Transverse colon (tissue), 4 donors: ENCODE data around the gene GKAP1.

ENCODE experiments used
- POLR2A ChIP-seq: fragments of 450-650 bp; IDR thresholded peaks from one replicate; pipeline ENCODE4 v1.6.1; 2016; ENCODE audit warnings: antibody characterized with exemption, mild to moderate bottlenecking, moderate library complexity
- POLR2AphosphoS5 ChIP-seq, 3 donors: sonication (generic); formaldehyde crosslinking; IDR thresholded peaks; one replicate each; pipeline ENCODE4 v1.6.1; 2016; ENCODE audit warnings: antibody characterized with exemption in 3 of 3
- TF ChIP-seq, protein P1 (sequence below), 5 experiments: fragments of 200-600 bp in 3 of 5; fragments of 450-650 bp in 2 of 5; sonication (generic) in 3 of 5; IDR thresholded peaks; 1 replicate in 2 of 5; 2 replicates in 3 of 5; pipeline ENCODE4 v1.5.1; 2016 to 2017; ENCODE audit warnings: antibody characterized with exemption in 5 of 5, inconsistent platforms in 3 of 5, mild to moderate bottlenecking in 2 of 5, moderate library complexity in 1 of 5

DNA sequence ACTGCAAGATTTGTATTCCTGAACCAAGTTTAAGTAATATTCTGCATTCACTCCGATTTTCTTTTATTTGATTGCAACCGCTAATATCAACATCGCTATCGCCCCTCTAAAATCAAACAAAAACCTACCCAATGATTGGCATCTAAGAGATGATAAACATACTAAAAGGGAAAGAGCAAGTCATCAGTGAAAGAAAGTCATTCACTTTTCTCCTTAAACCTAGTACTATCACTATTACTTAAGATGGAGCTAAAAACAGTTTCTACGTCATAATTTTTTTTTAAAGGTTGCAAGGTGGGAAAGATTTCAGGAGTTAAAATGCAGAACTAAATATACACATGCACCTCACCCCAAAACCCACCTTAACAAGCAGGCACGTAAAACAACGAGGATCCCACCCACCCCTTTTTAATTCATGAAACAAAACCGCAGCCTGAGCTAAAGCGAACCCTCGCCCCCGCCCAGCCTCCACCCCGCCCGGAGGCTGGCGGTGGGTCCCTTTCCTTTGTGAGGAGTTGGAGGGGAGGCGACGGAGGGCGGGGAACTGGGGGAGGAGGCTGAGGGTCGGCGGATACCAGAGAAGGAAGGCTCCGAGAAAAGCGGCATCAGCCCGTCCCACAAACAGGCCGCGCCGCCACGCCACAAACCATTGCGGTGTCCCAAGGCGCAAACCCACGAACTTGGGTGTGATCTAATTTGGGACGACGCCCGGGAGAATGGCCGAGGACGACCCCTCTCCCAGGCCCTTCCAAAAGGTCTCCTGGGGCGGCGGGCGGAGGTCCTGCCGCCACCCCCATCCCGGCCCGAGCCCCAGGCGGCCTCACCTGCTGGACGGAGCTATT is 110.7 kb downstream of the GKAP1 start:
- TF ChIP-seq, protein P1, sequence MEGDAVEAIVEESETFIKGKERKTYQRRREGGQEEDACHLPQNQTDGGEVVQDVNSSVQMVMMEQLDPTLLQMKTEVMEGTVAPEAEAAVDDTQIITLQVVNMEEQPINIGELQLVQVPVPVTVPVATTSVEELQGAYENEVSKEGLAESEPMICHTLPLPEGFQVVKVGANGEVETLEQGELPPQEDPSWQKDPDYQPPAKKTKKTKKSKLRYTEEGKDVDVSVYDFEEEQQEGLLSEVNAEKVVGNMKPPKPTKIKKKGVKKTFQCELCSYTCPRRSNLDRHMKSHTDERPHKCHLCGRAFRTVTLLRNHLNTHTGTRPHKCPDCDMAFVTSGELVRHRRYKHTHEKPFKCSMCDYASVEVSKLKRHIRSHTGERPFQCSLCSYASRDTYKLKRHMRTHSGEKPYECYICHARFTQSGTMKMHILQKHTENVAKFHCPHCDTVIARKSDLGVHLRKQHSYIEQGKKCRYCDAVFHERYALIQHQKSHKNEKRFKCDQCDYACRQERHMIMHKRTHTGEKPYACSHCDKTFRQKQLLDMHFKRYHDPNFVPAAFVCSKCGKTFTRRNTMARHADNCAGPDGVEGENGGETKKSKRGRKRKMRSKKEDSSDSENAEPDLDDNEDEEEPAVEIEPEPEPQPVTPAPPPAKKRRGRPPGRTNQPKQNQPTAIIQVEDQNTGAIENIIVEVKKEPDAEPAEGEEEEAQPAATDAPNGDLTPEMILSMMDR (IDR thresholded peaks at IDR 0.05), result no peak
- no peak for TF ChIP-seq POLR2A
- no peak for TF ChIP-seq POLR2AphosphoS5 (IDR thresholded peaks at IDR 0.05)
